K562 treated with DMSO at 1 percent for 24 hours (cell line): ENCODE results near the gene RAB13. TPM values are rescaled to one million over a fixed set of nuclear protein-coding genes. Genes with fewer than 3 reads are reported as not detected.

Experiments
- total RNA-seq: library from RNA; unstranded; fragments of 300-600 nt; gene quantifications from 2 replicates; pipeline ENCODE4 v1.2.3, GENCODE V29; 2022; ENCODE audit warnings: low read depth; ENCODE audit not compliant: insufficient read depth

Gene RAB13
- 144 TPM in 2 replicates for total RNA-seq

DNA sequence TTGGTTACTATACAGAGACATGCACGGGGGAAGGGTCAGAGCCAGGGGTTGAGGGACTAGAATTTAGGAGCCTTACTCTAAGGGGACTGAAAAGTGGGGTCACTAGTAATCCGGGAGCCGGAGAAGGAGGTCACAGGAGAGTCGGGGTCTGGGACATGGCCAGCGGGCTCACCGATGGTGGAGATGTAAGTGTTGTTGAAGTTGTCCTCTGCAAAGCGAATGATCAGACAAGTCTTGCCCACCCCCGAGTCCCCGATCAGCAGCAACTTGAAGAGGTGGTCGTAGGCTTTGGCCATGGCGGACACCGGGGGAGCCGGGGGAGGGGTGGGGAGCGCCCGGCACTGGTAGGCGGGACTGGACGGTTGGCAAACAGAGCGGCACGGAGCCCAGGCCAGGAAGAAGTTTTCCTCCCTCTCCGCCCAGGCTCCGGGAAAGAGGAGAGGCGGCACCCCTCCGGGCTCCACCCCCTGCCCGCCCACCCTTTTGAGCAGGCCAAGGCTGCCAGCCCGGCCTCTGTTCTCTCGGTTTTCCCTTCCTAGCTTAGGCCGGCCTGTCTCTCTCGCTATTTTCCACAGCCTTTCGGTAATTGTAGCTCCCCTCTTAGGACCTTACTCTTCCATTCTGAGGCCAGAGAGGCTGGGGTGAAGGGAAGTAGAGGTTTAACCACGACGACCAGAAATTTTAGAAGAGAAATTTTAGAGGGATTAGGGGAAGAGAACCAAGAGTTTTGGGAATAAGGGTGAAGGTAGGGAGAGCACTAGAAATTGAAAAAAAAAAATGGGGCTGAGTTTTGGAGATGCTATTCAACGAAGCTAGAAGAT, at the start of gene RAB13:
TSS of gene RAB13 (minus strand) at position 399 of the 821 bp plus-strand sequence. CDS start at position 296, 103 bp downstream.

DNA sequence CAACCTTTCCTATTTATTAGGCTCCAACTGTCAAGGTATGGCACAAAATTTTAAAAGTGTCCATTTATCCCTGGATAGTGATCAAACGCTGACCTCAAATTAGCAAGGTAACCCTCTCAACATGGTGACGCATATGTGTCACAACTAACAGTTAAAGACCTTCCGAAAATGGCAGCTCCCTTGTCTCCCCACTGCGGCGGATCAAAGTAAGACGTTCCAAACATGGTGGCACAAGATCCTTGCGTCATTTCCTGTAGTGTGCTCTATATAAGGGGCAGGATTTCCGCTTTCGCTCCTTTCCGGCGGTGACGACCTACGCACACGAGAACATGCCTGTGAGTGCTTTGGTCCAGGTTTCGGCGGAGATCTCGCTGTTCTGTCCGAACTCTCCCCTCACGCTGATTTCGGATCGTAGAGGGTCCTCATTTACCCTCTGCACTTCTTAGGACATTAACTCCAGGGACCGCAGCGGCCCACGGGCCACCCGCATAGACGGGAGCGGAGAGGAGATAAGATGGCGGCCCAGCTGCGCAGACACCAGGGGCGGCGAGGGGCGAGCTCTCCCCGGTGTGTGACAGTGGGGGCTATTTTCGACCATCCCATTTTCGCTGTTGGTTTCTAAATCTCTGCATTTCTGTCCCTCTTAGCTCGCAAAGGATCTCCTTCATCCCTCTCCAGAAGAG, 4.5 kb upstream of the RAB13 start, which contains the start of gene RPS27:
TSS of gene RPS27 (plus strand) at position 295 of the 683 bp plus-strand sequence. CDS start at position 330, 35 bp downstream.

DNA sequence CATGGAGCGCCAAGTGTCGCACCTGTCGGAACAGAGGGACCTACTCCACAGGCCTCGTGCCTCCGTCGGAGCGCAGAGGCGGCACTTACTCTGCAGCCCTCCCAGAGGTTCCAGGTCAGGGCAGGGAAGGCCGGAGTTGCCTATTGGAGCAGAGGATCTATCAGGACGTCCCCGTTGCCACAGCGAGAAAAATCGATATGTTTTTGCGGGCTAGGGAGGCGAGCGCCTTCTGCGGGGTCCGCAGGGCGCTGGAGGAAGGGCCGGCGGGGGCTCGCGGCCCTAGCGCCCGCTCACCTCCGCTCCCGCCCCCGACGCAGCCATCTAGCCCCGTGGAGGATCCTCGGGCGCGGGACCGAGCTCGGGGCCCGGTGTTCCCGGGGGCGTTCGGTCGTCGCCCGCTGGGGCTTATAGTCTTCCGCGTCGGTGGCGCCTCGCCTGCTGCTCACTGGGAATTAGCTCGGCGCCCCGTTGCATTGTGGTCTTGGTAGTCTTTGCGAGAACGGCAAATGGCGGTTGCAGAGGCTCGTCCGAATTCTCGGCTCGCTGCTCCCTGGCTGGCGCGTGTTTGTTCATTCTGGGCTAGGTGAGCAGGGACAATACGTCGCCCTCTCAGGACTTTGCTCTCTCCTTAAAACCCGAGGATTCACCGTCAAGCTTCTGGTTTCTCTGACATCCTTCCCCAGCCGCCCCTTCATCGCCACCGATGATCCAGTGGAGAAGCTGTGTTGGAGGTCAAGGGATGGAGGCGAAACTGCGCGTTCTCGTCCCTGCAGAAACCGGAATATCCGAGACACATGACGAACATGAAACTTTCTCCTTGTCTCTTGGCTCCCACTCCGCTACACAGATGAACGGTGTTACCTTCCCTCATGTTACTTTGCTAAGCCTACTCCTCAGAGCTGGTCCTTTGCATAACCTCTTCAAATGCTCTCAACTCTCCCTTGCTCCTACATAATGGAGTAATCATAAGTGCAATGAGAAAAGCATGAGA, 8.6 kb downstream of the RAB13 start, which contains the start of gene JTB:
TSS of gene JTB (minus strand) at position 425 of the 991 bp plus-strand sequence. CDS start at position 3, 422 bp downstream.

DNA sequence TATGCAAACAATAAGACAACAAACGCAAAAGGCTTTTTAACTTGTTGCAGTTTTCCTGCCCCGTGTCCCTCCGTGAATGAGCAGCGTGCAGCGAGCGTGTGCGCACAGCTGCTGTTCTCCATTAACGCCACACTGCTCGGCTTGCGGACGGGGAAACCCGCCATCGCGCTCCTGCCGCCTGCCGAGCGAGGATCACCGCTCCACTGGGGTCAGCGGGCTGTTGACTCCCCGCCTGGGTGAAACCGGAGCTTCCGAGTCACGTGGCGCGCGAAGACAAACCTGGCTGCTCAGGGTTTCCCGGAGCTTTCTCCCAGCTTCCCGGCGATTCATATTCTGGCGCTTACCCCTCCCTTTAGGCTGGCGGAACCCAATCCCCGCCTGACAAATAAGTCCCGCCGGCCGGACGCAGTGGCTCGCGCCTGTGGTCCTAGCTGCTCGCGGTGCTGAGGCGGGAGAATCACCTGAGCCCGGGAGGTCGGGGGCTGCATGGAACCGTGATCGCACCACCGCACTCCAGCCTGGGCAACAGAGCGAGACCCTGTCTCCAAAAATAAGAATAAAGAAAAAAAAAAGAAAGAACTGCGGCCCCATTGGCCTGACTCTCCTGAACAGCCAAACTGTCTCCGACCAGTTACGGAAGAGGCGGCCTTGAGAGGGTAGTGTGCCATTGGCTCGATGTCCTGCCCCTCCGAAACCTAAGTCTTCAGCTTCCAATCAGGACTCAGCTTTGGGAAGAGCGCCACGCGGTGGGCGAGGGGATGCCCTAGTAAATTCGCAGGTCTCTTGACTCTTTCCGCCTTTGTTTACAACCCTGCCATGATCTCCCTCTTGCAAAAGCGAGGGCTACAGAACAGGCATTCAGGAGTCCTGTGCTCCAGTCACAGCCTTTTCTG, 18.8 kb downstream of the RAB13 start, which contains the start of gene CREB3L4:
TSS of gene CREB3L4 (plus strand) at position 796 of the 893 bp plus-strand sequence. CDS start 624 bp downstream, outside the sequence.

DNA sequence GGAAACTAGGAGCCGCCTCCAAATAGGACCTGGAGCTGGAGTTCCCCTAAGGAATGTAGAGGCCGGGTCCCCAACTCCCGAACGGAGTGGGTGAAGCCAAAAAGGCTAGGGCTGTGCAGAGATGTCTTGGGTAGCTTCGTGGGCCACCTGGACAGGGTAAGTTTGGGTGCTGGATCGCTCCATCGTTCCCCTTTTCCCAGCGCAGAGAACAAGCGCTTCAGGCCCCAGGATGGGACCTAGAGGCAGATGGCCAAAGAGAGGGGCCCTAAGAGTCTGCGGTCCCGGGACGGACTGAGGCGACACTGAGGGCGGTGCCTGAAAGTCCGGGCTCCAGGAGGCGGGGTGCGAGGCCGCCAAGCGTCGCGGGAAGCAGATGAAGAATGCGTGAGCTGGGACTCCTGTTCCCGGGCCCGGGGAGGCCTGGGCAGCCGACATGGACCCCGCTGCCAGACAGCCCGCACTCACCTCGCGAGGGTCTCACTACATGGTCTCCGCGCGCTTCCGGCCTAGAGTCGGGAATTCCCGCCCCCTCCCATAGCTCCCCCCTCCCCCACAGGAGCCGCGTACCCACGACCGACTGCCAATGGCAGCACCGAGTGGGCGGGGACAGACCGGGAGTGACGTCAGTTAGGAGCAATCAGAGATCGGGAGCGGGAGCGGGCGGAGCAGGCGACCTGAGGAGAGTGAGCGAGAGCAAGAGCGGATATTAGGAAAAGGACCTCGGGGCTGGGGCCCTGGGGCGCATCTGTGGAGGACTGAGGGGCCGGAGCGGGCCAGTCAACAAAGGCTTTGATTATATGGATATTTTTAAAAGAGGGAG, 22.9 kb downstream of the RAB13 start, which contains the start of gene SLC39A1:
TSS of gene SLC39A1 (minus strand) at position 508 of the 820 bp plus-strand sequence. CDS start 822 bp downstream, outside the sequence.

DNA sequence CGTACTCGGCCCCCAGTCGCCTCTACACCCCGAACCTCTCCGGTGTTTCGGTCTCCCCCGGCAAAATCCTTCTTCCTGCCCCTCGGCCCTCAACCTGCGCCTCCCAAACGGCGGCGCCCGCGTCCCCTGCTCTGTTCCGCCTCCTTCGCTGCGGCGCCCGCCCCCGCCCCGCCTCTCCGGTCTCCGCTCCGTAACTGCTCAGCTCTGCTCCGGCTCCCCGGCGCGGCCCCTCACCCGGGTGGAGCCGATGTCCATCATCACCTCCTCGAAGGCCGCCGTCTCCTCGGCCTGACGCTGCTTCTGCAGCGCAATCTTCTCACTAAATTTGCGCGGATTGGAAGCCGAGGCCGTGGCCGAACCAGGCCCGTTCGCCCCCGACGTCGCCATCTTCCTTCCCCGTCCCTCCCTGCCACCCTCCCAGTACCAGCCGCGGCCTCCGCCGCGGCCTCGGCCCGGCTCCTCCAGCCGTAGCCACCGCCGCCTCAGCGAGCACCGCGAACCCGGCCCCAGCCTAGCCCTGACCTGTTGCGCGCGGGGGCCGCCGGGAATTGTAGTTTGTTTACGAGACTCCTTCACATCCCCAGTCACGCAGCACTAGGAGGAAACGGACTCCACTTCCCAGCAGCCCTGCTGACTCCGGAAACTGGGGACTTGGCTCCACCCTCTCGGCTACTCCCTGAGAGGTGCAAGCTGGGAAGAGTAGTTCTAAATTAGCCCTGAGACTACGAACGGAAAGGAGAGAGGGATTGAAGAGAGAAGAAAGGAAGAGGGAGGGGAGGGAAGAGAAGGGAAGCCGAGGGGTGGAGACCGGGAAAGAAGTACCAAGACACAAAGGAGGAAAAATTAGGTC, 27.8 kb downstream of the RAB13 start, which contains the start of gene CRTC2:
TSS of gene CRTC2 (minus strand) at position 502 of the 850 bp plus-strand sequence. CDS start at position 387, 115 bp downstream.

DNA sequence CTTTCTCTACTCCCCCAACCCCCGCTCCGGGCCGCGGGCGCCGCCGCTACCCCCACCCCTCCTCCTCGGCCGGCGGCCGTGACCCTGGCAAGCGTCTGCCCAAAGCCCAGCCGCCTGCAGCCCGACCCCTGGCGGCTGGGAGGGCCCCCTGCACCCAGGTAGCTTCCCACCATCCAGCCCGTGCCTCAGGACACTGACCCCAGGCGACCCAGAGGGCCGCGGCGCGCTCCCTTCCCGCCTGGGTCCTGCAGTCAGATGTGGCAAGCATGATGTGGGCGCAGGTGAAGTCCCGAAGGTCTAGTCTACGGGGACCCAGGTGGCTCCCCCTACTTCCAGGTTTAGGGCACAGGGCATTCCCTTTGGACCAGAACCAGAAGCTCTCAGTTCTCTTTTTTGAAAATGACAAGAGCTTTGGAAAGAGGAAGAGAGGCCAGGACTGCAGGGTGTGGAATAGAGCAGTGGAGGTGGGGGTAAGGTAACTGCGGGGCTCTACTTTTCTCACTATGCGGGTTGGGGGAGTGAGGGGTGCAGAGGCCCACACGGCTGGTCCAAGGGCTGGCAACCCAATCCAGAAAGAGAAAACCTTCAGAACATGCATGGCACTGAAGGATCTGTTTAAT, 39.4 kb downstream of the RAB13 start, which contains the start of gene DENND4B:
TSS of gene DENND4B (minus strand) at position 97 of the 620 bp plus-strand sequence. CDS start 2,344 bp downstream, outside the sequence.

Other genes starting within 250 kb of the RAB13 start
- gene SLC27A3, start 210.9 kb downstream of the RAB13 start, total RNA-seq = 9.0 and 9.3 TPM in 2 replicates
- 11.7 and 12.7 TPM in 2 replicates for gene GATAD2B, start 63.4 kb downstream of the RAB13 start, total RNA-seq
- gene DENND4B, start 39.6 kb downstream of the RAB13 start, total RNA-seq = 45.6 and 46.2 TPM in 2 replicates
- gene CRTC2, start 27.7 kb downstream of the RAB13 start, total RNA-seq = 35.6 and 35.8 TPM in 2 replicates
- gene SLC39A1, start 22.8 kb downstream of the RAB13 start, total RNA-seq = 84.3 and 86.0 TPM in 2 replicates
- gene CREB3L4, start 18.4 kb downstream of the RAB13 start, total RNA-seq = 24.5 and 25.3 TPM in 2 replicates
- 248 and 249 TPM in 2 replicates for gene JTB, start 8.7 kb downstream of the RAB13 start, total RNA-seq
- gene RPS27, start 4.4 kb upstream of the RAB13 start, total RNA-seq = 13,435 and 13,488 TPM in 2 replicates
- gene NUP210L, start 168.7 kb upstream of the RAB13 start, total RNA-seq = not detected in 2 replicates
- gene TPM3, start 205.8 kb upstream of the RAB13 start, total RNA-seq = 305 and 321 TPM in 2 replicates
- gene CFAP141, start 220.0 kb upstream of the RAB13 start, total RNA-seq = not detected in 2 replicates
- 133 and 146 TPM in 2 replicates for gene UBAP2L, start 234.6 kb upstream of the RAB13 start, total RNA-seq